ENCODE results near the gene PLCG1. TPM values are rescaled to one million over a fixed set of nuclear protein-coding genes. Genes with fewer than 3 reads are reported as not detected.

PLCG1 gene
- polyA plus RNA-seq, 1 donor (not counting 4 experiments of a cell fraction or from before 2014, with no cell fraction given): 41.5 TPM

GRCh38 chr20:41198443-41198842 lies 61.1 kb downstream of the PLCG1 start:
- H3K4me3 ChIP-seq (ENCODE audit: control insufficient read depth in 2 of 3, extremely low read depth in 1 of 3, insufficient read depth in 2 of 3, low read depth in 1 of 3, low read length in 3 of 3): no peak overlapping the region
- FAIRE-seq: no peak
- no peak for TF ChIP-seq CTCF (optimal IDR thresholded peaks at IDR 0.05 in 1 of 3, IDR thresholded peaks at IDR 0.05 in 1 of 3, conservative IDR thresholded peaks at IDR 0.05 in 1 of 3; ENCODE audit: extremely low read depth in 1 of 3, insufficient read depth in 2 of 3, low read length in 3 of 3)
- TF ChIP-seq EZH2 (IDR thresholded peaks at IDR 0.05; ENCODE audit: low read length): no peak

GRCh38 chr20:41200446-41201202 lies 63.3 kb downstream of the PLCG1 start:
- no peak for FAIRE-seq

More at GRCh38 chr20:41198443-41198842, 61.1 kb downstream of the PLCG1 start:
- no peaks in the 10 kb centered on the region for H3K79me2 ChIP-seq (ENCODE audit: control insufficient read depth, insufficient read depth, low read length)
- no peak overlapping the region for H3K9ac ChIP-seq (ENCODE audit: control insufficient read depth, extremely low read depth, insufficient read depth, low read length)
- no peak overlapping the region for H3K27ac ChIP-seq (ENCODE audit: control insufficient read depth, insufficient read depth, low read length)
- dilution Hi-C loops (cut with MboI; ENCODE audit: extremely low pct_ligation_motif_present, low sequenced_read_pairs): no loop called here
- DNase-seq (ENCODE audit: low read depth, low spot score): no peak
- no peak overlapping the region for H3K4me2 ChIP-seq (ENCODE audit: control insufficient read depth, extremely low read depth, insufficient read depth, low read depth, low read length)
- H3K27me3 ChIP-seq (ENCODE audit: control insufficient read depth, extremely low read depth, insufficient read depth, low read length): no peaks in the 10 kb centered on the region
- no peaks in the 10 kb centered on the region for H3K4me1 ChIP-seq (ENCODE audit: control insufficient read depth, extremely low read depth, insufficient read depth, low read length)
- no peaks in the 10 kb centered on the region for H3K9me1 ChIP-seq (ENCODE audit: control insufficient read depth, extremely low read depth, insufficient read depth, low read length)
- H3K36me3 ChIP-seq (ENCODE audit: control insufficient read depth in 2 of 2, extremely low read depth in 1 of 2, insufficient read depth in 2 of 2, low read length in 2 of 2): peaks cover 0 to 3% of the 10 kb centered on the region in 2 experiments
- no peaks in the 10 kb centered on the region for H4K20me1 ChIP-seq (ENCODE audit: control insufficient read depth, extremely low read depth, insufficient read depth, low read length)
- H3K9me3 ChIP-seq (ENCODE audit: control insufficient read depth, low read depth, low read length): no peaks in the 10 kb centered on the region
- H2AFZ ChIP-seq (ENCODE audit: control insufficient read depth, low read length): no peak overlapping the region

More at GRCh38 chr20:41200446-41201202, 63.3 kb downstream of the PLCG1 start:
- no peaks in the 10 kb centered on the region for H3K9me3 ChIP-seq (ENCODE audit: control insufficient read depth, low read depth, low read length)
- H2AFZ ChIP-seq (ENCODE audit: control insufficient read depth, low read length): no peak overlapping the region
- H3K79me2 ChIP-seq (ENCODE audit: control insufficient read depth, insufficient read depth, low read length): no peaks in the 10 kb centered on the region
- H3K9ac ChIP-seq (ENCODE audit: control insufficient read depth, extremely low read depth, insufficient read depth, low read length): no peak overlapping the region
- no peaks in the 10 kb centered on the region for H3K27me3 ChIP-seq (ENCODE audit: control insufficient read depth, extremely low read depth, insufficient read depth, low read length)
- dilution Hi-C loops (cut with MboI; ENCODE audit: extremely low pct_ligation_motif_present, low sequenced_read_pairs): no loop called here
- H3K9me1 ChIP-seq (ENCODE audit: control insufficient read depth, extremely low read depth, insufficient read depth, low read length): no peaks in the 10 kb centered on the region
- H3K27ac ChIP-seq (ENCODE audit: control insufficient read depth, insufficient read depth, low read length): no peak overlapping the region
- no peak overlapping the region for H3K4me2 ChIP-seq (ENCODE audit: control insufficient read depth, extremely low read depth, insufficient read depth, low read depth, low read length)
- H3K4me1 ChIP-seq (ENCODE audit: control insufficient read depth, extremely low read depth, insufficient read depth, low read length): no peaks in the 10 kb centered on the region
- TF ChIP-seq CTCF (optimal IDR thresholded peaks at IDR 0.05 in 1 of 3, IDR thresholded peaks at IDR 0.05 in 1 of 3, conservative IDR thresholded peaks at IDR 0.05 in 1 of 3; ENCODE audit: extremely low read depth in 1 of 3, insufficient read depth in 2 of 3, low read length in 3 of 3) (no peak), EZH2 (IDR thresholded peaks at IDR 0.05; ENCODE audit: low read length) (no peak)
- H3K36me3 ChIP-seq (ENCODE audit: control insufficient read depth in 2 of 2, extremely low read depth in 1 of 2, insufficient read depth in 2 of 2, low read length in 2 of 2): peaks cover 0 to 12% of the 10 kb centered on the region in 2 experiments
- H3K4me3 ChIP-seq (ENCODE audit: control insufficient read depth in 2 of 3, extremely low read depth in 1 of 3, insufficient read depth in 2 of 3, low read depth in 1 of 3, low read length in 3 of 3): no peak overlapping the region
- H4K20me1 ChIP-seq (ENCODE audit: control insufficient read depth, extremely low read depth, insufficient read depth, low read length): no peaks in the 10 kb centered on the region
- DNase-seq (ENCODE audit: low read depth, low spot score): no peak
